K562 (cell line): ENCODE results near the gene DNAH1. TPM values are rescaled to one million over a fixed set of nuclear protein-coding genes. Genes with fewer than 3 reads are reported as not detected.

Experiments
- BCLAF1 ChIP-seq, 2 experiments: fragments of 450-650 bp in 1 of 2; IDR thresholded peaks; 2 replicates each; pipeline ENCODE4 v1.6.1; 2011 to 2017; ENCODE audit warnings: low read depth in 2 of 2, antibody characterized with exemption in 1 of 2, borderline replicate concordance in 1 of 2, low read length in 1 of 2, mild to moderate bottlenecking in 1 of 2, mixed read lengths in 1 of 2; ENCODE audit not compliant: control insufficient read depth in 1 of 2
- CREB1 ChIP-seq, 2 experiments: sonication (generic) in 1 of 2; formaldehyde crosslinking in 1 of 2; IDR thresholded peaks; 2 replicates each; pipeline versions ENCODE4 v1.6.1 to v1.8.0; 2012 to 2022; ENCODE audit warnings: inconsistent platforms in 1 of 2, mild to moderate bottlenecking in 1 of 2, missing genetic modification reagents in 1 of 2, moderate library complexity in 1 of 2
- EGR1 ChIP-seq: fragments of 450-650 bp; conservative IDR thresholded peaks from 2 replicates; pipeline ENCODE4 v1.6.1; 2017; ENCODE audit warnings: mild to moderate bottlenecking
- EP300 ChIP-seq: IDR thresholded peaks from 2 replicates; pipeline ENCODE4 v1.6.1; 2012; ENCODE audit warnings: low read length, improper control_type of control experiment
- ESRRA ChIP-seq: fragments of 450-650 bp; IDR thresholded peaks from 2 replicates; pipeline ENCODE4 v1.6.1; 2014; ENCODE audit warnings: low read depth, mild to moderate bottlenecking, moderate library complexity, borderline replicate concordance
- FIP1L1 ChIP-seq: fragments of 200-400 bp; formaldehyde crosslinking; IDR thresholded peaks from 2 replicates; pipeline ENCODE4 v1.6.1; 2018; ENCODE audit warnings: mild to moderate bottlenecking, low read depth, low read length; ENCODE audit not compliant: poor library complexity, severe bottlenecking
- KDM4B ChIP-seq, 2 experiments: fragments of 450-650 bp in 1 of 2; sonication (generic) in 1 of 2; IDR thresholded peaks; 2 replicates each; pipeline ENCODE4 v1.6.1; 2016 to 2017; ENCODE audit warnings: borderline replicate concordance in 2 of 2, antibody characterized with exemption in 1 of 2, low read depth in 1 of 2, mild to moderate bottlenecking in 1 of 2
- MAX ChIP-seq: sonication (generic); formaldehyde crosslinking; IDR thresholded peaks from 2 replicates; pipeline ENCODE4 v1.9.0; 2022; ENCODE audit warnings: mild to moderate bottlenecking, missing genetic modification reagents
- MTA2 ChIP-seq: fragments of 450-650 bp; IDR thresholded peaks from 2 replicates; pipeline ENCODE4 v1.6.1; 2016; ENCODE audit warnings: low read depth
- NR0B1 ChIP-seq: fragments of 450-650 bp; IDR thresholded peaks from one replicate; pipeline ENCODE4 v1.6.1; 2018; ENCODE audit warnings: mild to moderate bottlenecking, moderate library complexity; ENCODE audit not compliant: partially characterized antibody
- POLR2AphosphoS5 ChIP-seq: IDR thresholded peaks from 2 replicates; pipeline ENCODE4 v1.6.1; 2011; ENCODE audit warnings: mild to moderate bottlenecking, low read depth, low read length, moderate library complexity; ENCODE audit not compliant: control insufficient read depth, insufficient read depth
- RB1 ChIP-seq: fragments of 450-650 bp; IDR thresholded peaks from 2 replicates; pipeline ENCODE4 v1.6.1; 2017; ENCODE audit warnings: low read depth, mild to moderate bottlenecking
- RBFOX2 ChIP-seq: fragments of 200-400 bp; formaldehyde crosslinking; IDR thresholded peaks from 2 replicates; pipeline ENCODE4 v1.6.1; 2017; ENCODE audit warnings: low read depth, mild to moderate bottlenecking, low read length, moderate library complexity
- STAG1 ChIP-seq: sonication (generic); formaldehyde crosslinking; IDR thresholded peaks from 2 replicates; pipeline ENCODE4 v1.5.0; 2020; ENCODE audit warnings: missing genetic modification reagents, borderline replicate concordance
- ZNF175 ChIP-seq: fragments of 200-800 bp; sonication (Bioruptor generic); IDR thresholded peaks from 2 replicates; pipeline ENCODE4 v1.6.1; 2016; ENCODE audit warnings: low read depth, mild to moderate bottlenecking, missing genetic modification characterization, missing compliant biosample characterization
- ZNF431 ChIP-seq: sonication (generic); formaldehyde crosslinking; IDR thresholded peaks from 2 replicates; pipeline ENCODE4 v1.8.0; 2022; ENCODE audit warnings: mild to moderate bottlenecking, missing genetic modification reagents
- ZNF76 ChIP-seq: fragments of 250-450 bp; sonication (Bioruptor Pico); IDR thresholded peaks from 2 replicates; pipeline ENCODE4 v1.4.0; 2020; ENCODE audit warnings: mild to moderate bottlenecking, moderate library complexity, borderline replicate concordance
- polyA plus RNA-seq, 8 experiments: library from polyadenylated mRNA; depleted of rRNA in 4 of 8; stranded (reverse) in 5 of 8; unstranded in 3 of 8; fragments of >200 nt; fragmentation: Nextera tagmentation in 2 of 8; fragmentation: Illumina TruSeq in 1 of 8; extraction: Ambion mirVana in 2 of 8; extraction: Trizol in 1 of 8; gene quantifications; 2 replicates each; pipeline versions ENCODE4 v1.2.1 to v1.2.3, GENCODE V29; 2011 to 2014; ENCODE audit warnings: inconsistent platforms in 1 of 8, missing spikeins in 1 of 8
- total RNA-seq, 7 experiments: library from RNA; depleted of rRNA in 6 of 7; stranded (reverse); fragments of >200 nt in 6 of 7; fragmentation: Illumina TruSeq in 2 of 7; extraction: Trizol in 2 of 7; gene quantifications; 2 replicates each; pipeline versions ENCODE4 v1.2.1 to v1.2.3, GENCODE V29; 2011 to 2021; ENCODE audit warnings: low replicate concordance in 1 of 7
- TF ChIP-seq, protein P1 (sequence below): fragments of 150-350 bp; conservative IDR thresholded peaks from 2 replicates; pipeline ENCODE4 v1.6.1; 2014; ENCODE audit warnings: low read length

The DNAH1 gene
- total and polyA plus RNA-seq, 9 of the 15 experiments (the other 6 are each of a cell fraction or from before 2014, with no cell fraction given) = 0.04 to 0.84 (median 0.50) TPM

- TF ChIP-seq POLR2AphosphoS5 = 0 out of 2 replicates have a peak, but pooled peaks have one; percentile 44
- TF ChIP-seq CREB1 (IDR thresholded peaks at IDR 0.05) = 0 out of 2 replicates have a peak, but pooled peaks have one; percentile 10
- TF ChIP-seq CREB1 (CRISPR knock-in tag; IDR thresholded peaks at IDR 0.05) = peak; percentile 8; the same call in 1 of the 2 replicates
- TF ChIP-seq ZNF431 (CRISPR knock-in tag) = no peak
- TF ChIP-seq MAX (CRISPR knock-in tag) = peak; percentile 42; the same call in 1 of the 2 replicates
- TF ChIP-seq RB1 = peak; percentile 44; the same call in 1 of the 2 replicates
- TF ChIP-seq EGR1 = peak; percentile 30; the same call in 1 of the 2 replicates
- no peak for TF ChIP-seq BCLAF1 (IDR thresholded peaks at IDR 0.05; ENCODE audit: borderline replicate concordance in 1 of 2, control insufficient read depth in 1 of 2, low read depth in 2 of 2, low read length in 1 of 2)
- TF ChIP-seq, protein P1, sequence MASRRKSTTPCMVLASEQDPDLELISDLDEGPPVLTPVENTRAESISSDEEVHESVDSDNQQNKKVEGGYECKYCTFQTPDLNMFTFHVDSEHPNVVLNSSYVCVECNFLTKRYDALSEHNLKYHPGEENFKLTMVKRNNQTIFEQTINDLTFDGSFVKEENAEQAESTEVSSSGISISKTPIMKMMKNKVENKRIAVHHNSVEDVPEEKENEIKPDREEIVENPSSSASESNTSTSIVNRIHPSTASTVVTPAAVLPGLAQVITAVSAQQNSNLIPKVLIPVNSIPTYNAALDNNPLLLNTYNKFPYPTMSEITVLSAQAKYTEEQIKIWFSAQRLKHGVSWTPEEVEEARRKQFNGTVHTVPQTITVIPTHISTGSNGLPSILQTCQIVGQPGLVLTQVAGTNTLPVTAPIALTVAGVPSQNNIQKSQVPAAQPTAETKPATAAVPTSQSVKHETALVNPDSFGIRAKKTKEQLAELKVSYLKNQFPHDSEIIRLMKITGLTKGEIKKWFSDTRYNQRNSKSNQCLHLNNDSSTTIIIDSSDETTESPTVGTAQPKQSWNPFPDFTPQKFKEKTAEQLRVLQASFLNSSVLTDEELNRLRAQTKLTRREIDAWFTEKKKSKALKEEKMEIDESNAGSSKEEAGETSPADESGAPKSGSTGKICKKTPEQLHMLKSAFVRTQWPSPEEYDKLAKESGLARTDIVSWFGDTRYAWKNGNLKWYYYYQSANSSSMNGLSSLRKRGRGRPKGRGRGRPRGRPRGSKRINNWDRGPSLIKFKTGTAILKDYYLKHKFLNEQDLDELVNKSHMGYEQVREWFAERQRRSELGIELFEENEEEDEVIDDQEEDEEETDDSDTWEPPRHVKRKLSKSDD = no peak
- no peak for TF ChIP-seq STAG1 (CRISPR knock-in tag)
- TF ChIP-seq ZNF175 (CRISPR knock-in tag) = no peak
- TF ChIP-seq KDM4B (IDR thresholded peaks at IDR 0.05; ENCODE audit: borderline replicate concordance in 2 of 2, low read depth in 1 of 2) = no peak
- peak; percentile 76 for TF ChIP-seq ESRRA
- no peak for TF ChIP-seq MTA2
- no peak for TF ChIP-seq EP300
- peak; percentile 55 for TF ChIP-seq RBFOX2
- TF ChIP-seq FIP1L1 = no peak
- no peak for TF ChIP-seq NR0B1
- TF ChIP-seq ZNF76 (CRISPR knock-in tag) = no peak
Measured at GRCh38 chr3:52277071-52277964, 38.8 kb upstream of the DNAH1 start (continued).
